ENCODE data around the gene FOS.
A peak's percentile ranks its signal among the peaks of the same experiment; 100 is the strongest.
"Not testable (repeated sequence)": the region's sequence is repeated elsewhere in the genome, so short reads cannot be mapped to it uniquely, and the experiment has no call there.

FOS gene

DNA sequence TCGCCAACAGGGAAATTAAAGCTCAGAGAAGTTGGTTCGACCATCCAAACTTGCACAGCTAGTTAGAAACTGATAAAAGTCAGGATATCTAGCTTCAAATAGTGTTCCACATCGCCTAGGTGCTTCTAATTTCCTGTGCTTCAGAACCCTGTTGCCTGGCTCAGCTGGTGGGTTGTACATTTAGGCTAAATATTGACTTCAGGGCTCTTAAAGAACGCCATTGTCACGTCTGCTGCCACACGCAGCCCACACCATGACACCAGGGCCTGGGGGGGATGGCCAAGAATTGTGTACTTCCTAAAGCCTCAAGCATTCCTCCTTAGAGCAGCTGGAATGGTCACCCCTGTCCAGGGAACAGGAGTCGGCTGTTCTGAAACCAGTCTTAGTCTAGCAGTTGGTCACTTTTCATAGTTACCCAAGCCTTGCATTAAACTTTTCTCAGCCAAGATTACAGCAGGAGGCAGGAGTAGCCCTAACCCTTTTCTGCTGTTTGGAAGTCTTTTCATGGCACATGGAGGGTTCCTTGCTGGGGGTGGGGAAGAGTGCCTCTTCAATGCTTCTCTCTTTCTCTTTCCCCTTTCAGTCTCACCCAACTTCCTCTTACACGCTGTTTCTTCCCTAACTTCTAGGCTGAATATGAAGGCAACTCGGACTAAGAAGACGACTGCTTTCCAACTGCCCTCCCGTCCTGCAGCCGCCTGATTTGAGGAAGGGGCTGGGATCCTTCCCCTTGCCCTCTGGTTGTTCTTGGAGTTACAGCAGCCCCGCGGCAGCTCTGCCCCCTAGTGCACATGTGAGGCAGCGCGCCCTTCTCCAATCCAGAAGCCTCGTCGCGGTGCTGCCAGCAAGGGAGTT is 17.1 kb downstream of the FOS start:
- DNase-seq = peak; percentile 88

DNA sequence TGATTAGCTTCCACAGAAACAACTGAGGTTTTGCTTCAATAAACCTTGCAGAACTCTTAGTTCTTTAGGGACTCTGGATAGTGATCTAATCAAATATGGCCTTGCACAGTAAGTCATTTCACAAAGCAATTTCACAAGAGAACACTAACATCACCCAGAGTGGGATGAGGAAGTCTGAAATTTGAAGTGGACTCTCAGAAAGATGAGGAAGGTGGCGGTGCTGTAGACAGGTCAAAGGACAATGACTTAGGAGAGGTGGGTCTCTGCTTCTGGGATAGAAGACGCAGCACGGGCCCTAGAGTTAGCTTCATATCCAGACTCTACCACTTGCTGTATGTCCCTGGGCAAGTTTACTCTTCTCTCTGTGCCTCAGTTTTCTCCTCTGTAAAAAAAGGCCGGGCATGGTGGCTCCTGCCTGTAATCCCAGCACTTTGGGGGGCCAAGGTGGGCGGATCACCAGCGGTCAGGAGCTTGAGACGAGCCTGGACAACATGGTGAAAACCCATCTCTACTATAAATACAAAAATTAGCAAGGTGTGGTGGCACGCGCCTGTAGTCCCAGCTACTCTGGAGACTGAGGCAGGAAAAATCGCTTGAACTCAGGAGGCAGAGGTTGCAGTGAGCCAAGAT is 18.9 kb downstream of the FOS start:
- DNase-seq = no peak

DNA sequence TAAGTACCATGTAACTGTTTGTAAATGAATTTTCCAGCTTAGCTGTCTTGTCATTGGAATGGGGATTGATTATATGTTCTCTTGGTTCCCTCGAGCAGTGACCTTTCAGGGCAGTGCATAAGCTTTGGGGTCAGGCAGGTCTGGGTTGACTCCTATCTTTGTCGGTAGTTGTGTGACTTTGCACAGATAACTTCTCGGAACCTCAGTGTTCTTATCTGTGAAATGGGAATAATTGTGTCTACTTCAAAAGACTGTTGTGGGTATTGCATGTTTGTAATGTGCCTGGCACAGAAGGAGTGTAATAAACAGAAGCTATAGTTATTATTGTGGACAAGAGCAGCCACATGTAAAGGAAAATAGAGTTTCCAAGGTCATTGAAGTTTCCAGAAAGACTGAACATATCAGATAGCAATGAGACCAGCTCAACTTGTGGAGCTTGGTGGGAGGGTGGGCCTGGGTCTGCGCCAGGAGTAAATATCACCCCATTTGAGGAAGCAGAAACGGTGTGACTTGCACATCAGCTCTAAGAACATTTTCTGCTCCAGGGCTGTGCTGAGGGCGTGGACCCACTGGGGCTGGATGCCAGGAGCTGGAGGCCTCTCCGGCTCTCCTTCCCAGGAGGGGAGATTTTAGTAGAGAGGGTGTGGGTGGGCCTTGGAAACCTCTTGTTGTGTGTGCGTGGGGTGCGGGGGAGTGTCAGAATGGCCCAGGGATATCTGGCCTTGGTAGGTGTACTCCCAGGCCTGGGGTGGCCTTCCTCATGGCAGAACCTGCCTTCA is 19.7 kb downstream of the FOS start:
- no peak for DNase-seq

DNA sequence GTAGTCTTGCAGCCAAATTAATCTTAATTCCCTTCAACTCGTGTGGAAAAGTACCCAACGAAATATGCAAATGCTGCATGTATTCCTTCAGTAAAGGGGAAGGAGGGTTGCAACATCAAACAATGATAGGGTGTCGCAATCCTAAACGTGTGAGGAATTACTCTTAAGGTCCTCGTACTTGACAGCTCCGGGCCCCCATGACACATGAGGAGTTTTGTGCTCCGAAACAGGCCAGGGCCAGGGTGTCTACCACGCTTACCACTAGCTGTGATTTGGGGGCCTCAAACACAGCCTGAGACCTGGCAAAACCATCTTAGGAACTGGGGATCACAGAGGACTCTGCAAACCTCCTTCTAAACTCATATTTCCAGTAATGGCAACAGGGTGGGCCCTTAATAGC is 20.4 kb downstream of the FOS start:
- no peak for DNase-seq

DNA sequence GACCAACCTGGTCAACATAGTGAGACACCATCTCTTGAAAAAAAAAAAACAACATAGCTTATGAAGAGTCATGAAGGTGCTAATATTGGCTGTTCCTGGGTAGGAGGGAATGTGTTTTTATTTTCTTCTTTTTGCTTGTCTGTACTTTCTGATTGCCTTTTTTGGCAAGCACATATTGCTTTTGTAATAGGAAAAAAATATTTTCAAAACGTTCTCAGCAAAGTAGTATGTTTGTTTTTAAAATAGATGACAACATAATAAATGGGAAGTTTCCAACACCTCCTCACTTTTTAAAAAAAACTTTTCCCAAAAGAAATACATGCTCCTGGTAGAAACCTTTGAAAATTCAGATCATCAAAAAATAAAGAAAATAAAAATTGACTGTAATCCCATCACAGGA is 20.9 kb downstream of the FOS start:
- DNase-seq = no peak

DNA sequence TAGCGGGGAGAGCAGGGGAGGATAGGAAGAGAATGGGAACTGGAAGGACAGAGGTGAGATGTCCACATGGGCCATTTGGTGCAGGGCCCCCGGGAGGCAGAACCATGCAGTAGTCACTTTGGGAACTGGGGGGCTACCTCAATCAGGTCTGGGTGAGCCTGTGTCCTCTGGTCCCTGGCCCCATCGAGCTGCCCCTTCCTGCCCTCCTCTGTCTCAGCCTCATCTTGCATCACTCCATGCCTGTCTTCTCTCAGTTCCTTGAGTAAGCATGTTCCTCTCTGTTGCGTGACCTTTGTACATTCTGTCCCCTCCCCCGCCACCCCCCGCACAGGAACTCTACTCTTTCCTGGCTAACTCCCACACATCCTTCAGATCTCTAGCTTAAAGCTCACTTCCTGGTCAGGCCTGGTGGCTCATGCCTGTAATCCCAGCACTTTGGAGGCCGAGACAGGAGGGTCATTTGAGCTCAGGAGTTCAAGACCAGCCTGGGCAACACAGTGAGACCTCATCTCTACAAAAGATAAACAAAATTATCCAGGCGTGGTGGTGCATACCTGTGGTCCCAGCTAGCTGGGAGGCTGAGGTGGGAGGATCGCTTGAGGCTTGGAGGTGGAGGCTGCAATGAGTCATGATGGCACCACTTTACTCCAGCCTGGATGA is 23.2 kb downstream of the FOS start:
- DNase-seq = no peak

DNA sequence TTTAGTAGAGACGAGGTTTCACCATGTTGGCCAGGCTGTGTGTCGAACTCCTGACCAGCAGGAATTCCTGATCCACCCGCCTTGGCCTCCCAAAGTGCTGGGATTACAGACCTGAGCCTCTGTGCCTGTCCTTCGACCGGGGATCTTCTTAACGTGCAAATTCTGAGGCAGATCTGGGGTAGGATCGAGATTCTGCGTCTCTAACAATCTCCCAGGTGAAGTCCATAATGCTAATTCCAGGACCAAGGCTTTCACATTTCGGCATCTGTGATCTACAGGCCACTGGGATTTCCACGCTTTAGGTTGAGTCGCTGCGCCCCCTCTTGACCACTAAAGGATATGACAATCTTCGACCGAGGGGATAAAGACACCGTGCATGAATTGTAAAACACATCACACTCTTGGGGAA is 24.8 kb downstream of the FOS start:
- peak; percentile 74 for DNase-seq

DNA sequence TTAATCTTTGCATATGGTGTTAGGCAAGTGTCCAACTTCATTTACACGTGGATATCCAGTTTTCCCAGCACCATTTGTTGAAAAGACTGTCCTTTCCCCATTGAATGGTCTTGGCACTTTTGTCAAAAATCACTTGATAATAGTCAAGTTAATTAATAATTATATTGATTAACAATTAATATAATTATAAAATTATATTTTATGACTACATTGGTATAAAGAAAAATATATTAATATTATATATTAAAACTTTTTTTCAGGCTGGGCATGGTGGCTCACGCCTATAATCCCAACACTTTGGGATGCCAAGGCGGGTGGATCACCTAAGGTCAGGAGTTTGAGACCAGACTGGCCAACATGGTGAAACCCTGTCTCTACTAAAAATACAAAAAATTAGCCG is 27.8 kb downstream of the FOS start:
- not testable (repeated sequence) for DNase-seq

DNA sequence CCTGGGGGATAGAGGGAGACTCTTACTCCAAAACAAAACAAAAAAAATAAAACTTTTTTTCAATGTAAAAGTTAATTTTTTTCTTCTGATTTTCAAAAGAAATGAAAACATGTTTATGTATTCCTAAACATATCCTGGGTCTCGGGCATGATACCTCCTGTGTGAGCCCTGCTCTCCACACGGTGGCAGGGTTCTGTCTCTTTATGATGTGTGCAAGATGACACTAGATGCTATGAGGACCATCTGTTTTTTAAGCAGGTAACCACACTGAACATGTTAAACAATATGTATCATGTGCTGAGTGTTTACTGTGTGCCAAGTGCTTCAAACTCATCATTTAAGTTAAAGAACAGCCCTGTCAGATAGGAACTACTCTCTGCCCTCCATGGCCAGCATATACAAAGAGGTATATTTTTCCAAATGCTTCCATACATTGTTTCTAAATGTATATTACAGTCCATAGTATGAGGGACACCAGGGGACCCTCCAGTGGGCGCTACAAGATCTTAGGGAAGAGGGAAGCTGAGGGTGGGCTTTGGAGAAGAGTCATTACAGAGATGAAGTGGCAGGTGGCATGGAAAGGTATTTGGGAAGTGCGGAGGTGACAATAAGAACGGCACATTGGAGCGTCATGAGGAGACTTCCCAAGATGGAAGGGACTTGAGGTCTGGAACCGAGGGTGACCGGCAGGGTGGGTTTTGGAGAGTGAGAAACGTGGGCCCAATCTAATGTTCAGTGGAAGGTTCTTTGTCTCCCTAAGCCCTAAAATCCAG is 28.5 kb downstream of the FOS start:
- no peak for DNase-seq

DNA sequence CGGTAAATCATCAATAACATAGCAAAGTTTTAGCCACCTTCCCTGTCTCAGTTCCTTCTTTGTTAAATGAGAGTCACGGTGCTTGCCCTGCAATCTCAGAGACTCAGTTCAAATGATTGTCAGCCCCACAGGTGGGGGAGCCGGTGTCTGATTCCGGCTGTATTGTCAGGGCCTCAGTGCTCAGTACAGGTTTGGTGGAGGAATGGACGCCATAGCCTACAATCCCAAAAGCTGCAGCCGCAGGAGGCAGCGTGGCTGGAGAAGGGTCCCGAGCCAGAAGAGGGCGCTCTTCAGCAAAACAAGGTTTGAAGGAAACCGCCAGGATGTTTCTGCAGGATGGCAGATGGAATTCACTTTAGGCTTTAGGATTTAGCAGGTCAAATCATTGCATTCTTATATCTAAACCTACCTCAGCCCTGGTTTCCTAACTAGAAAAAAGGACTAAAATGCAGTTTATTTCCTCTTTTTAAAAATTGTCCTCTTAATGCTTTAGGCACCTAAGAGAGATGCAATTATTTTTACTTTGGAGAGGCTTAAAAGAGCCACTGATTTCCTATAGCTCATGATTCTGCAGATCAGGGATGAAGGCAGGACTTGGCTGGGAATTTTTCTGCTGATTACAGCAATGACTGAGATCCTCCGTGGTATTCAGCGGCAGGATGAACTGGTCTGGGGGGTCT is 29.2 kb downstream of the FOS start:
- peak; percentile 90 for DNase-seq

DNA sequence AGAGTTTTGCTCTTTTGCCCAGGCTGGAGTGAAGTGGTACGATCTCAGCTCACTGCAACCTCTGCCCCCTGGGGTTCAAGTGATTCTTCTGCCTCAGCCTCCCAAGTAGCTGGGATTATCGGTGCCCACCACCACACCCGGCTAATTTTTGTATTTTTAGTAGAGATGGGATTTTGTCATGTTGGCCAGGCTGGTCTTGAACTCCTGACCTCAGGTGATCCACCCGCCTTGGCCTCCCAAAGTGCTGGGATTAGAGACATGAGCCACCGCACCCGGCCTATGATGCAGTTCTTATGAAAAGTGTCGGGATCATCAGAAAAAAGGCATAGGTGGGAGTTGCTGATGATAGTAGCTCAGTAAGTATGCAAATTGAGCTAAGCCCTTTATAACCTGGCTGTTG is 30.4 kb downstream of the FOS start:
- DNase-seq = not testable (repeated sequence)

DNA sequence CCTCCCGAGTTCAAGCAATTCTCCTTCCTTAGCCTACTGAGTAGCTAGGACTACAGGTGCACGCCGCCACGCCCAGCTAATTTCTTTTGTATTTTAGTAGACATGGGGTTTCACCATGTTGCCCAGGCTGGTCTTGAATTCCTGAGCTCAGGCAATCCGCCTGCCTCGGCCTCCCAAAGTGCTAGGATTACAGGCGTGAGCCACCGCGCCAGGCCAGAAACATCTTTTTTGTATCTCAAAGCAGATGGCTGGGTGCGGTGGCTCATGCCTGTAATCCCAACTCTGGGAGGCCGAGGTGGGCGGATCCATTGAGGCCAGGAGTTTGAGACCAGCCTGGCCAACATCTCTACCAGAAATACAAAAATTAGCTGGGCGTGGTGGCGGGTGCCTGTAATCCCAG is 30.9 kb downstream of the FOS start:
- not testable (repeated sequence) for DNase-seq

DNA sequence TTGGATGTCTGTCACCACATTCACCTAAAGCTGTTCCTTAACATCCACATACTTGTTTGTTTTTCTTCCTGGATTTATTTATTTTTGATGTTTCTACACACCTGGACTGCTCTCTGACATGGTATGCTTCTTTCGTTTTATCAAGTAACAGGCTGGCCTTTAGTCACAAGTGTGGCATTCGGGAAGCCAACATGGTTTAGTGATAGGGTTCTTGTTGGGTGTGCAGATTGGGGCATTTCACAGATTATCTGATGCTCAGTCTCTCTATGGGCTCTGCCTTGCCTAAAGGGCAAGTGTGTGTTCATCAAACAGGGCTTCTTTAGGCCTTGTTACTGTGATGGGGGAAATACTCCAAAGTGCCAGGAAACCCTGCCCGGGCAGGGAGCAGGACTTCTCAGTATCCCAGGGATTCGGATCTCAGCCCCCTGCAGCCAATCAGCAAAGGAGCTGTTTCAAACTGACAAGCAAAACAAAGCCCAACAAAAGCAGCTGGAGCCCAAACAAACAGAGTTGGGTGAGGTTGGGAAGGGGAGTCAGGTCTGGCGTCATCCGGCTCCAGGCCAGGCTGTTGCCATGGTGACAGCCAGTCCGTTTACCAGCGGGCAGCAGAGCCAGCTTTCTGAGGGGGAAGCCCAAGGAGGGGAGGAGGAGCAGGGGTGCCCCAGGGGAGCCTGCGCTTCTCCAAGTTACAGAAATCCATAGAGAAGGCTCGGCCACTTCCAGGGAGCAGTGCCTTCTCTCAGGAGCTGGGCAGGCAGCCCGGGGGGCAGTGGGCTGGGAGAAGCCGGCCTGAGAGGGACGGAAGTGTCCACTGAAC is 31.9 kb downstream of the FOS start:
- no peak for DNase-seq

DNA sequence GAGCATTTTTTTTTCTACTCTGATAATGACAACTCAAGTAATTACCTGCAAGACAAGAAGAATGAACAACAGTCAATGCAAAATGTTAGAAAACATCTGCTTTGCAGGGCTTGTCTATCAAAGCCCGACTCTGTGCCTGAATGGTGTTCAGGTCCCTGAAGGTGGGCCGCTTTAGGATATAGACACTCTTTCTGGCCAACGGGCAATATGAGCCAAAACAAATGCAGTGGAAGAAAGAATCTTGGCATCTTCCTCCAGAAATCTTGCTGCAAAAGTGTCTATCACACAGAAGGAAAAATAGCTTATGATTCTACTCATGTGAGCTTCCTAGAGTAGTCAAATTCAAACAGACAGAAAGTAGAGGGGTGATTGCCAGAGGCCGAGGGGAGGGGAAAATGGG is 32.7 kb downstream of the FOS start:
- DNase-seq = no peak

DNA sequence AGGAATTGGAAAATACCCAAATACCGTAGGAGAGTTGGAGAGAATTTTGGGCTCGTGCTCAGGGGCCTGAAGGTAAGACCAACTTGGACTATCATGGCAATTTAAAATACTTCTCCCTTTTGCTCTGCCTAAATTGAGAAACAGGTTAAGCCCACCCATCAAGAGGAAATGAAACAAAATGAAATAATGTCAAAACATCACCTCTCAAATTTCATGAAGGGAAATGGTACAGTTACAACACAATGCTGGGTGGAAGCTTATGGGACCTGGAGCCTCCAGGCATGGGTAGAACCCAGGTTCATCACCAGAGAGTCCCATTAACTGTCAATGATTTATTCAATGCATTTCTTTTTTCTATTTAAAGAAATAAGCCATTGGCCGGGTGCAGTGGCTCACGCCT is 33.7 kb downstream of the FOS start:
- DNase-seq = no peak

DNA sequence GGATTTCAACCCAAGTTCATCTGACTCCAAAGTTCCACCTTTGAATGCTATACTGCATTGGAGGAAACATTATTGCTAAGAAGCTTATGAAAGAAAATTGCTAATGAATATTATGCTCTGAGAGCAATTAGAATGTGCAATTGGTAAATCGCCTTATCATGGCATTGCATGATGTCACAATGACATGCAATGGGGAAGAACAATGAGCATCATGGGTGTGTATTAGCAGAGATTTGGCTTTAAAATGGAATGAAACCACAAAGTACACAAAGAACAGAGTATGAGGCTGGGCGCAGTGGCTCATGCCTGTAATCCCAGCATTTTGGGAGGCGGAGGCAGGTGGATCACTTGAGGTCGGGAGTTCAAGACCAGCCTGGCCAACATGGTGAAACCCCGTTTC is 34.7 kb downstream of the FOS start:
- no peak for DNase-seq

DNA sequence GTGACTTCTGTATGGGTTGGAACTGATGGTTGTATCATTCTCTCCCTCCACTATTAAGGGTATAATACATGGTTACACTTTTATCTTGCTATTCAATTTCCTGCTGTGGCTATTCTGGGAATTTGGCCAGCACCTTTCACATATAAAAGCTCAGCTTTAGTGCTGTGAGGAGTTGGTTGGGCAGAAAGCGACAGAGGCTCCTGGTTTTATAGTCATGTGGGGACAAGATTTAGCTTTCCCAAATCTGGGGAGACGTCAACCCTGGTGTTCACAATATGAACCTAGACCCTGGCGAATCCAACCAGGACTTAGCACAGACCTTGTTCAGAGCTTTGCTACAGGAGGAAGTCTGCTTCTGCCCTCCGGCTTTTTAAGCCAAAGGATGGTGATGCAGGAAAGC is 36.5 kb downstream of the FOS start:
- no peak for DNase-seq

DNA sequence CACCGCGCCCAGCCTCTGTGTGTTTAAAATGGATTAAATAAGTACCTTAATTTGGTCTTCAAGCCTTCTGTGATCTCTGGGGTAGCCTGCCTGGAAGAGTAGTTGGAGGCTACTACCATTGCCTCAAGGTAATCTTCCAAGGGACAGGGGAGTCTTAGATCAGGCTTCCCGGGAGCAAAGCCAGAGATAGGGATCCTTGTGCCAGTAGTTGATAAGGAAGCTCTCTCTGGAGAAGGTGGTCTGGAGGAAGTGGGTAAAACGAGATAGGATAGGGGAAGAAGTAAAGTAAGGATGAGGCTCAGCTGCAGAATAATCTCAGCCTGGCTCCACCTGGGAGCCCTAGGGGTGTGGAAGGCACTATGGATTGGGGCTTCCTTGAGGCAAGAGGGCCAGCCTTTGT is 38.5 kb downstream of the FOS start:
- no peak for DNase-seq

DNA sequence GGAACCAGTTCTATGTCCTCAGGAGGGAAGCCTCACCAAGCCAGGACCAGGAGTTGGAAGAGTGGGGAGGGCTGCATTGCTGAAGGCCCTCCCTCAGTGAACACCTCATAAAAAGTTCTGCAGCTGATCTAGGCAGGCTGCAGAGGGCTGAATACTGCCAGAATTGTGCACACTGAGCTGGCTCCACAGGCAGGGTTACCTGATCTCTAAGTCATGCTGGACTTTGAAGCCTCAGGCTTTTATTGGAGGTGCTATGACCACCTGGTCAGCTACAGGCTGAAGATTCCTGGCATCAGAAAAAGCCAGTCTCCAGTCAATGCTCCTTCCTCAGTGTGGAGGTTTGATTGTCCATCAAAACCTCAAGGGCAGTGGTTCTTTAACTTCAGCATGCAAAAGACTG is 39.7 kb downstream of the FOS start:
- DNase-seq = no peak

DNA sequence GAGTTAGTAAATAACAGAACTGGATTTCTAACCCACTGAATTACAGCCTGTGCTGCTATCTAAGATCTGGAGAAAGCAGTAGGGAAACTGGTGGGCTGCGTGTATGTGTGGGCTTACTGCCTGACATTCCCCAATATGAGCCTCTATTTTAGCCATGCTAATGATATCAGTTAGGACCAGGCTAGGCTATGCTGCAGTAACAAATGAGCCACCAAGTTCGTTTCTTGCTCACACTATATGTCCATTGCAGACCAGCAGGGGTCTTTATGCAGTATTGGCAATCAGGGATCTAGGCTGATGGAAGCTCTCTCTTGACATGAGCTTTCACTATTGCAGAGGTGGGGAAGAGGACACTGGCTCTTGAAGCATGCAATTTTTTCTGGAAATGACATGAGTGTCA is 40.4 kb downstream of the FOS start:
- no peak for DNase-seq

DNA sequence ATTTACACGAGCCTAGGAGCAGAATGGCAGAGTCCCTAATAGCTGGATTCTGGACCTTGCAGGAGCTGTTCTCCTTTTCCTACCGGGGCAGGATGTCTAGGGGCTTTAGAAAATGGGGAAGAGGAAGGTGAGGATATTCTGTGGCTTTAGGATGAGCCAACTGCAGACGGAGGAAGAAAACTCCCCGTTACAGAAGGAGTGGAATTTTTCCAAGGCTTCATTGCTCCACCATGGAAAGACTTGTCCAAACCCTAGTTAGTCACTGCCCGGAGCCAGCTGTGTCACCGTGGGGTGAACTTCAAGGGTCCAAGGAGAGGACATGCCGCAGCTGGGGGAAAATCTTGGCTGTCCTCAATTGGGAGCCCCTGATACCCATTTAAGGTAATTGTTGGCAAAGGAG is 41.6 kb downstream of the FOS start:
- no peak for DNase-seq

All from activated CD8-positive, alpha-beta memory T cell treated with anti-CD3 and anti-CD28 coated beads, Interleukin-2, amount 50 U/mL, for 48 hours (primary cell).